ENCODE measurements around the gene TOGARAM2. TPM values are rescaled to one million over a fixed set of nuclear protein-coding genes. Genes with fewer than 3 reads are reported as not detected.

TOGARAM2 gene
- total and polyA plus RNA-seq, 7 experiments from 2014 or later: 0.58 to 4.9 (median 1.4) TPM; not detected in 1

DNA sequence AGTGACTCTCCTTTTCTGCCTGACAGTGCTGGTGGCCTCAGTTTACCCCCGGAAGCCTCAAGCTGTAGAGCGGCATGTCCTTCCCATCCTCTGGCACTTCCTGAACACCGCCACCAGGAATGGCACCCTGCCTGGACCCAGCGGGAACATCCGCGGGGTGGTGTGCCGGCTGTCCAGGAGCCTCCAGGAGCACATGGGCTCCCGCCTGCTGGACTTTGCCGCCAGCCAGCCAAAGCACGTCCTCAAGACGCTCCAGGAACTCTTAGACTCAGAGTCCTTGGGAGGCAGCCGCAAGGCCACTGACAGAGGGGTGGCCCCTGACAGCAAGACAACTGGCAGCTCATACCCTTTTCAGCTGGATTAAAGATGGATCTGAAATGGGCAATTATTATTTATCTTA, 70.6 kb downstream of the TOGARAM2 start:
- ATAC-seq (no peak), DNase-seq (no peak)
- Histone ChIP-seq H3K27me3 (ENCODE audit: control insufficient read depth in 2 of 2, insufficient read depth in 2 of 2, low read length in 2 of 2) (no peaks in the 10 kb centered on the region), H3K4me3 (ENCODE audit: low read length) (no peak overlapping the region), H3K36me3 (ENCODE audit: control insufficient read depth in 2 of 3, insufficient read depth in 3 of 3, low read length in 3 of 3) (no peaks in the 10 kb centered on the region), H3K4me1 (ENCODE audit: control insufficient read depth in 2 of 2, insufficient read depth in 2 of 2, low read length in 2 of 2) (no peaks in the 10 kb centered on the region), H3K27ac (ENCODE audit: low read depth, low read length) (no peak overlapping the region), H3K9me3 (ENCODE audit: control insufficient read depth in 2 of 3, low read length in 3 of 3) (no peaks in the 10 kb centered on the region)
- peaks cover 0 to 2% (median 0%) of the 10 kb centered on the region in 7 donors for H3K4me1 Mint-ChIP-seq
- CTCF ChIA-PET: no interaction called here
- no peak overlapping the region for H3K4me3 Mint-ChIP-seq
- H3K9me3 Mint-ChIP-seq: peaks cover 0 to 4% (median 0%) of the 10 kb centered on the region in 11 donors
- H3K36me3 Mint-ChIP-seq: peaks cover 0 to 3% (median 0%) of the 10 kb centered on the region in 5 donors
- intact Hi-C loops (cut with micrococcal nuclease): no loop called here
- no peaks in the 10 kb centered on the region for H3K27me3 Mint-ChIP-seq
- H3K27ac Mint-ChIP-seq: no peak overlapping the region
- POLR2A ChIA-PET: interaction anchor here (0.6 kb wide), 1 partner anchor 8 kb away, joined by 4 read pairs; no protein-coding TSS in a partner anchor

DNA sequence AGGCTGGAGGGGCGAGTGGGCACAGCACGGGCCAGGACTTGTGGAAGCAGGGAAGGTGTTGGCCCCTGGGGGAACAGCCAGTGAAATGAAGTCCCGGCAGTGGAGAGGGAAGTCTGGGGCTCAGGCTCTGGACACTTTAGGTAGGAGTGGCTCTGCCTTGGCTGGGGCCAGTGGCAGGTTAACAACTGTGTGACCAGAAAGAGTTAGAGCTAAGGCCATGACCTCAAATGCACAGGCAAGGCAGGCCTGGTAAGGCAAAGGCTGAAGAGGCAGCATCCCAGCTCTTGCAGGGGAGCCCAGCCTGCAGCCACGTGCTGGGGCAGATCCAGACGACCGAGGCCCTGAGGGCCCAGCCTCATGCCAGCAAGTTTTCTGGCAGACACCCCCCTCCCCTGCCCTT, 71.7 kb downstream of the TOGARAM2 start:
- no peaks in the 10 kb centered on the region for H3K4me1 Mint-ChIP-seq
- peaks cover 0 to 4% (median 0%) of the 10 kb centered on the region in 11 donors for H3K9me3 Mint-ChIP-seq
- peak overlapping the region in 2 of 9 donors; percentile 31 to 45 for H3K27ac Mint-ChIP-seq
- Histone ChIP-seq H3K27me3 (ENCODE audit: control insufficient read depth in 2 of 2, insufficient read depth in 2 of 2, low read length in 2 of 2) (no peaks in the 10 kb centered on the region), H3K27ac (ENCODE audit: low read depth, low read length) (no peak overlapping the region), H3K4me1 (ENCODE audit: control insufficient read depth in 2 of 2, insufficient read depth in 2 of 2, low read length in 2 of 2) (no peaks in the 10 kb centered on the region), H3K4me3 (ENCODE audit: low read length) (no peak overlapping the region), H3K9me3 (ENCODE audit: control insufficient read depth in 2 of 3, low read length in 3 of 3) (no peaks in the 10 kb centered on the region), H3K36me3 (ENCODE audit: control insufficient read depth in 2 of 3, insufficient read depth in 3 of 3, low read length in 3 of 3) (no peaks in the 10 kb centered on the region)
- H3K27me3 Mint-ChIP-seq: no peaks in the 10 kb centered on the region
- ChIA-PET POLR2A (no interaction called here), CTCF (no interaction called here)
- ATAC-seq (no peak), DNase-seq (no peak)
- H3K36me3 Mint-ChIP-seq: peaks cover 0 to 3% (median 0%) of the 10 kb centered on the region in 5 donors
- intact Hi-C loops (cut with micrococcal nuclease): no loop called here
- H3K4me3 Mint-ChIP-seq: no peak overlapping the region

DNA sequence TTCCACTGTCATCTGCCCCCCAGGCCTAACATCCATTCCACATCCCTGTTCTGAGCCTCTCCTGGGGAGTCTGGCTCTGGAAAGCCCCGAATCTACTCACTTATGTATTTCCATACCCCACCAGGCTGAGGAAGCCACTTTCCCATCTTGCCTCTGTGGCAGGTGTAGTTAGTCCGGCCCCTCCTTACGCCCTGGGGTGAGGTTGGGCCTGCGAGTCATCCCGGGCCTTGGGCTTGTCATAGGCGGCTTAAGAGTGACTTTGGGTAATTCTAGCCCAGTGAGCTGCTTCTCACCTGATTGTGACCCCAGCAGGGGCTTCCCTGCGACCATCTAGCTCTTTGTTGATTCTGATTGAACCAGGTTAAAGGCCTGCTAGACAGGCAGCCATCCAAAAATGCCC, 72.1 kb downstream of the TOGARAM2 start:
- intact Hi-C loops (cut with micrococcal nuclease): no loop called here
- POLR2A ChIA-PET: no interaction called here

DNA sequence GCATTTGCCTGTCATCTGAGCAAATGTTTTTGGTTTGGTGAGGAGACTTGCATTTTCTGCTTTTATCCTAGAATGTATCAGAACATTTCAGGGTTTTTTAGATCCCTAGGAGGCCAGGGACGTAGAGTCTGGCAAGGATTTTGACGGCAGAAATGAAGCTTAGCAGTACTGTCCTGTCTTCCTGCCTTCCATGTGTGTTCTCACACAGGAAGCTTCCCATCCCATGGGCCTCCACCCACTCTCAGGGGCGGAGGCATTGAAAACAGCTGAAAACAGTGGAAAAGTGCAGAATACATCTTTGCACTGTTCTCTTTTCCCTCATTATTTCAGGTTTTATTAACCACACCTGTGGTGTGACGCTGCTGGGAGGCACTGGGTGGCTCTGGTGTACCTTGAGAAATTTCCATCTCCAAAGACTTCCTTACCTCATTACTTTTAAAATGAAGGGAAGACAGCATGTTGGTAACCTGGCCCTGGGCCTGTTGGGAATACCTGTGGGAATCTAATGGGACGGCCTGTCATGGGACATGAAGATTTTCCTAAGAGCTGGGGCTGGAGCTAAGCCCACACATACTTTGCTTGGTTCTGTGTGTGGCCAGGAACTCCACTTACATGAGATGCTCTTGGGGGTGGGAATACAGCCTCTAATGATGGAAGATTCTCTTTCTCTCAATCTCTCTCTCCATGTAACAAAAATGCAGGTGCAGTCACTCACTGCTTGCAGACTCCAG, 72.7 kb downstream of the TOGARAM2 start:
- no peaks in the 10 kb centered on the region for H3K4me1 Mint-ChIP-seq
- DNase-seq (no peak), ATAC-seq (no peak)
- no peaks in the 10 kb centered on the region for H3K36me3 ChIP-seq (ENCODE audit: control insufficient read depth in 2 of 3, insufficient read depth in 3 of 3, low read length in 3 of 3)
- H3K36me3 Mint-ChIP-seq: peaks cover 0 to 3% (median 0%) of the 10 kb centered on the region in 5 donors
- H3K9me3 ChIP-seq (ENCODE audit: control insufficient read depth in 2 of 3, low read length in 3 of 3): no peaks in the 10 kb centered on the region
- no peaks in the 10 kb centered on the region for H3K27me3 ChIP-seq (ENCODE audit: control insufficient read depth in 2 of 2, insufficient read depth in 2 of 2, low read length in 2 of 2)
- CTCF ChIA-PET: no interaction called here
- peaks cover 0 to 4% (median 0%) of the 10 kb centered on the region in 11 donors for H3K9me3 Mint-ChIP-seq
- no peaks in the 10 kb centered on the region for H3K27me3 Mint-ChIP-seq
- no peak overlapping the region for H3K4me3 Mint-ChIP-seq
- H3K27ac ChIP-seq (ENCODE audit: low read depth, low read length): no peak overlapping the region
- intact Hi-C loops (cut with micrococcal nuclease): no loop called here
- H3K4me1 ChIP-seq (ENCODE audit: control insufficient read depth in 2 of 2, insufficient read depth in 2 of 2, low read length in 2 of 2): no peaks in the 10 kb centered on the region
- H3K4me3 ChIP-seq (ENCODE audit: low read length): no peak overlapping the region
- POLR2A ChIA-PET: no interaction called here
- H3K27ac Mint-ChIP-seq: peak overlapping the region in 1 of 9 donors; percentile 46

More for the DNA sequence above, 72.1 kb downstream of the TOGARAM2 start:
- DNase-seq (no peak), ATAC-seq (no peak)
- Histone ChIP-seq H3K4me3 (ENCODE audit: low read length) (no peak overlapping the region), H3K27ac (ENCODE audit: low read depth, low read length) (no peak overlapping the region), H3K36me3 (ENCODE audit: control insufficient read depth in 2 of 3, insufficient read depth in 3 of 3, low read length in 3 of 3) (no peaks in the 10 kb centered on the region), H3K27me3 (ENCODE audit: control insufficient read depth in 2 of 2, insufficient read depth in 2 of 2, low read length in 2 of 2) (no peaks in the 10 kb centered on the region), H3K9me3 (ENCODE audit: control insufficient read depth in 2 of 3, low read length in 3 of 3) (no peaks in the 10 kb centered on the region), H3K4me1 (ENCODE audit: control insufficient read depth in 2 of 2, insufficient read depth in 2 of 2, low read length in 2 of 2) (no peaks in the 10 kb centered on the region)
- H3K9me3 Mint-ChIP-seq: peaks cover 0 to 4% (median 0%) of the 10 kb centered on the region in 11 donors
- CTCF ChIA-PET: no interaction called here
- no peaks in the 10 kb centered on the region for H3K4me1 Mint-ChIP-seq
- no peak overlapping the region for H3K27ac Mint-ChIP-seq
- H3K27me3 Mint-ChIP-seq: no peaks in the 10 kb centered on the region
- peaks cover 0 to 3% (median 0%) of the 10 kb centered on the region in 5 donors for H3K36me3 Mint-ChIP-seq
- H3K4me3 Mint-ChIP-seq: no peak overlapping the region

DNA sequence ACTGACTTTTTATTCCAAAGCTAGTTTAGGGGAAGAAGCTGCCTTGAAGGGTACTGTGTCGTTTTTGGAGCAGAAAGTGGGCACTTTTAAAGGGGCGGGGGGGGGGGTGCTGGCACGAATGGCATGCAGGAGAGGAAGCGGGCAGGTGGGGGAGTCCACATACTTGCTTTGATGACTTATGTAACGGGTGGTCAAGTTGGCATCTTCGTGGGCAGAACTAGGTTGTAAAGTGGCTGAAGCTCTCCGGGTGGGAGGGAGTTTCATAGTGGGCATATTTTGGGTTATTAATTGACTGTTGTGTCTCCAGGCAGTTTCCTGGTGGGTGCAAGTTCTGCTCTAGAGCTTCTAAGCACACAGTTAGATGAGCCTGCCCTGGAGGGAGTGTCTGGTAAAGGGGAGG, 73.3 kb downstream of the TOGARAM2 start:
- peak overlapping the region in 1 of 9 donors; percentile 46 for H3K27ac Mint-ChIP-seq
- intact Hi-C loops (cut with micrococcal nuclease): no loop called here
- ChIA-PET POLR2A (no interaction called here), CTCF (no interaction called here)
- Histone ChIP-seq H3K27ac (ENCODE audit: low read depth, low read length) (no peak overlapping the region), H3K4me1 (ENCODE audit: control insufficient read depth in 2 of 2, insufficient read depth in 2 of 2, low read length in 2 of 2) (no peaks in the 10 kb centered on the region), H3K4me3 (ENCODE audit: low read length) (no peak overlapping the region), H3K36me3 (ENCODE audit: control insufficient read depth in 2 of 3, insufficient read depth in 3 of 3, low read length in 3 of 3) (no peaks in the 10 kb centered on the region), H3K27me3 (ENCODE audit: control insufficient read depth in 2 of 2, insufficient read depth in 2 of 2, low read length in 2 of 2) (no peaks in the 10 kb centered on the region), H3K9me3 (ENCODE audit: control insufficient read depth in 2 of 3, low read length in 3 of 3) (no peaks in the 10 kb centered on the region)
- H3K4me3 Mint-ChIP-seq: no peak overlapping the region
- peaks cover 0 to 4% (median 0%) of the 10 kb centered on the region in 11 donors for H3K9me3 Mint-ChIP-seq
- no peaks in the 10 kb centered on the region for H3K27me3 Mint-ChIP-seq
- peaks cover 0 to 3% (median 0%) of the 10 kb centered on the region in 5 donors for H3K36me3 Mint-ChIP-seq
- DNase-seq (no peak), ATAC-seq (no peak)
- H3K4me1 Mint-ChIP-seq: peaks cover 0 to 2% (median 2%) of the 10 kb centered on the region in 7 donors

DNA sequence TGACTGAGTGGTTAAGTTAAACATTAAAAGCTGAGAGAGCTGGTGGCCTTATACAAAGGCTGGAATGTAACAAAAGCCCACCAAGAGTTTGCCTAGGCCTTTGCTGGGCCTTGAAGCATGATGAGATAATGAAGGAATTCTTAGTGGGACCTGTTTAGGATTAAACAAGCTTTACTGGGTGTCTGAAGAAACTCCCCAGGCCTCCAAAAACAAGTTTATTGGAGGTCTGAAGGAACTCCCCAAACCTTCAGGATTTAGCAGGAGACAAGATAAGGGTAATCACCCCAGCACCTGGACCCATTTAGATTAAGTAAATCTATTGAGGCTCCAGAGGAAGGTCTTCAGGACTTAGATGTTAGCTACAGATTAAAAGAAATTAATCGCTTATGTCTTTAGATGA, 74.5 kb downstream of the TOGARAM2 start:
- POLR2A ChIA-PET: no interaction called here

DNA sequence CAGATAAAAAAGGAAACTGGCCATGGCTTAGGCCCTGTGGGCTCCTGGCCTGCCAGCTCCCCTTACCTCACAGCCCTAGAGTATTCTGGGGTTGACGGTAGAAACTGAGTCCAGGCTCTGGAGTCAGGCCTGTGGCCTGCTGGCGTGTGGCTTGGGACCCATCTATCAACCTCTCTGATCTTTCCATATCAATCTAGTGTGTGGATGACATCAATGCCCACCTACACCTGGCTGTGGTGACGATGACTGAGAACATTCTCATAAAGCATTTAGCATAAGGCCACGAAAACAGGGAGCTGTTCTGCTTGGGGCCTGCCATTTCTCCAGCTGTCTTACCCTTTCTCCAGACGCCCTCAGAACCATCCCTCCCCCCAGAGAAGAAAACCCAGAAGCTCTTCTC, 75.4 kb downstream of the TOGARAM2 start:
- no peaks in the 10 kb centered on the region for H3K36me3 ChIP-seq (ENCODE audit: control insufficient read depth in 2 of 3, insufficient read depth in 3 of 3, low read length in 3 of 3)
- ChIA-PET CTCF (no interaction called here), POLR2A (no interaction called here)
- H3K27ac ChIP-seq (ENCODE audit: low read depth, low read length): no peak overlapping the region
- no peaks in the 10 kb centered on the region for H3K4me1 ChIP-seq (ENCODE audit: control insufficient read depth in 2 of 2, insufficient read depth in 2 of 2, low read length in 2 of 2)
- DNase-seq (no peak), ATAC-seq (no peak)
- intact Hi-C loops (cut with micrococcal nuclease): no loop called here
- H3K27me3 ChIP-seq (ENCODE audit: control insufficient read depth in 2 of 2, insufficient read depth in 2 of 2, low read length in 2 of 2): no peaks in the 10 kb centered on the region
- no peaks in the 10 kb centered on the region for H3K9me3 ChIP-seq (ENCODE audit: control insufficient read depth in 2 of 3, low read length in 3 of 3)
- Mint-ChIP-seq H3K4me1 (peaks cover 0 to 12% (median 7%) of the 10 kb centered on the region in 7 donors), H3K27me3 (no peaks in the 10 kb centered on the region), H3K4me3 (no peak overlapping the region), H3K36me3 (peaks cover 0 to 3% (median 0%) of the 10 kb centered on the region in 5 donors), H3K27ac (no peak overlapping the region), H3K9me3 (peaks cover 0 to 4% (median 0%) of the 10 kb centered on the region in 11 donors)
- H3K4me3 ChIP-seq (ENCODE audit: low read length): no peak overlapping the region

More for the DNA sequence above, 74.5 kb downstream of the TOGARAM2 start:
- Mint-ChIP-seq H3K4me3 (no peak overlapping the region), H3K36me3 (peaks cover 0 to 3% (median 0%) of the 10 kb centered on the region in 5 donors), H3K27ac (no peak overlapping the region), H3K4me1 (peaks cover 0 to 12% (median 7%) of the 10 kb centered on the region in 7 donors), H3K27me3 (no peaks in the 10 kb centered on the region), H3K9me3 (peaks cover 0 to 4% (median 0%) of the 10 kb centered on the region in 11 donors)
- ATAC-seq (no peak), DNase-seq (no peak)
- no peaks in the 10 kb centered on the region for H3K27me3 ChIP-seq (ENCODE audit: control insufficient read depth in 2 of 2, insufficient read depth in 2 of 2, low read length in 2 of 2)
- H3K9me3 ChIP-seq (ENCODE audit: control insufficient read depth in 2 of 3, low read length in 3 of 3): no peaks in the 10 kb centered on the region
- no peaks in the 10 kb centered on the region for H3K36me3 ChIP-seq (ENCODE audit: control insufficient read depth in 2 of 3, insufficient read depth in 3 of 3, low read length in 3 of 3)
- CTCF ChIA-PET: no interaction called here
- H3K4me1 ChIP-seq (ENCODE audit: control insufficient read depth in 2 of 2, insufficient read depth in 2 of 2, low read length in 2 of 2): no peaks in the 10 kb centered on the region
- H3K27ac ChIP-seq (ENCODE audit: low read depth, low read length): no peak overlapping the region
- H3K4me3 ChIP-seq (ENCODE audit: low read length): no peak overlapping the region
- intact Hi-C loops (cut with micrococcal nuclease): no loop called here
